GM19239 (cell line): ENCODE data around the gene PLCG1.
"Not testable (repeated sequence)": the region's sequence is repeated elsewhere in the genome, so short reads cannot be mapped to it uniquely, and the experiment has no call there.

Source experiments
- DNase-seq: peaks from one replicate; pipeline ENCODE4 v3.0.0; 2011; ENCODE audit warnings: low spot score; ENCODE audit not compliant: insufficient read length
- FAIRE-seq: peaks from 2 replicates; lab custom pipeline; 2011; peaks lifted over from hg19 to GRCh38; lab: Jason Lieb, UNC

The PLCG1 gene

GRCh38 chr20:41136680-41137613, at the start of gene PLCG1:
TSS of gene PLCG1 (plus strand) at chr20:41137543. CDS start at chr20:41137642, 99 bp downstream.
- peak; percentile 59 for FAIRE-seq
- DNase-seq = peak; percentile 84

GRCh38 chr20:41087777-41088176, 49.6 kb upstream of the PLCG1 start:
- no peak for DNase-seq
- FAIRE-seq = no peak

GRCh38 chr20:41089555-41089954, 47.8 kb upstream of the PLCG1 start:
- FAIRE-seq = no peak

GRCh38 chr20:41091927-41092326, 45.4 kb upstream of the PLCG1 start:
- DNase-seq = no peak
- FAIRE-seq = no peak

More at GRCh38 chr20:41089555-41089954, 47.8 kb upstream of the PLCG1 start:
- no peak for DNase-seq

- DNase-seq (no peak), FAIRE-seq (no peak)
These were observed 42.8 kb upstream of the PLCG1 start for GRCh38 chr20:41094353-41095055.

- FAIRE-seq = no peak
- peak; percentile 31 for DNase-seq
These were observed 42.0 kb upstream of the PLCG1 start for GRCh38 chr20:41095110-41095969.

GRCh38 chr20:41098703-41099250, 38.6 kb upstream of the PLCG1 start:
- DNase-seq (no peak), FAIRE-seq (no peak)

GRCh38 chr20:41100001-41100480, 37.3 kb upstream of the PLCG1 start:
- FAIRE-seq (no peak), DNase-seq (no peak)

- FAIRE-seq (no peak), DNase-seq (no peak)
These were observed 35.7 kb upstream of the PLCG1 start for GRCh38 chr20:41101660-41102059.

GRCh38 chr20:41108531-41108930, 28.8 kb upstream of the PLCG1 start:
- DNase-seq = no peak
- no peak for FAIRE-seq

GRCh38 chr20:41110012-41110411, 27.3 kb upstream of the PLCG1 start:
- FAIRE-seq = no peak
- no peak for DNase-seq

GRCh38 chr20:41110930-41111577, 26.3 kb upstream of the PLCG1 start:
- DNase-seq (no peak), FAIRE-seq (no peak)

- DNase-seq = no peak
- FAIRE-seq = no peak
These were observed 25.8 kb upstream of the PLCG1 start for GRCh38 chr20:41111578-41111951.

GRCh38 chr20:41116282-41116956, 20.9 kb upstream of the PLCG1 start:
- DNase-seq (no peak), FAIRE-seq (no peak)

- not testable (repeated sequence) for DNase-seq, FAIRE-seq
These were observed 19.2 kb upstream of the PLCG1 start for GRCh38 chr20:41118159-41118558.

GRCh38 chr20:41118632-41119031, 18.7 kb upstream of the PLCG1 start:
- DNase-seq = no peak
- no peak for FAIRE-seq

GRCh38 chr20:41119614-41120561, 17.5 kb upstream of the PLCG1 start:
- FAIRE-seq (no peak), DNase-seq (no peak)

GRCh38 chr20:41121399-41121798, 15.9 kb upstream of the PLCG1 start:
- FAIRE-seq (no peak), DNase-seq (no peak)
